NCI-H1930 (cell line): ENCODE data around the gene TMEM59.
"Not testable (repeated sequence)": the region's sequence is repeated elsewhere in the genome, so short reads cannot be mapped to it uniquely, and the experiment has no call there.

Experiments used
- DNase-seq, 2 experiments: peaks; one replicate each; lab custom pipeline; 2025; lab: John Stamatoyannopoulos, UW

The TMEM59 gene

GRCh38 chr1:54013393-54014008 lies 39.5 kb downstream of the TMEM59 start:
- no peak for DNase-seq

DNA sequence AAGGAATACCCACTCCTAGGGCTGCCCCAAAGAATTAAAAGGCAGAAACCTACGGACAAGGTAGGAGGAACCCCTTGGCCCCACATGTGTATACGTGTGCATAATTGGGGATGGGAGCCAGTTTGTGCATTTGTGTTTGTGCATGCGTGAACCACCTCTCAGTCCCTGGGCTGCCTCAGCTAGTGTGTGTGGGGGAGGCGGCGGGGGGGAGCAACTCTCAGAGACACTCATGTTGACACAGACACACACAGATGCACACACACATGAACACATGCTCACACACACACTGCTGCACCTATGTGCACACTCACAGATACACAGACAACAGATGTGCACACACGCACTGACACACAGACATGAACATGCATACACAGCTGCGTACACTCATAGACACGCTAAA lies 40.1 kb downstream of the TMEM59 start:
- DNase-seq = no peak

- no peak for DNase-seq
Observed at GRCh38 chr1:54012008-54012325, 41.0 kb downstream of the TMEM59 start.

DNA sequence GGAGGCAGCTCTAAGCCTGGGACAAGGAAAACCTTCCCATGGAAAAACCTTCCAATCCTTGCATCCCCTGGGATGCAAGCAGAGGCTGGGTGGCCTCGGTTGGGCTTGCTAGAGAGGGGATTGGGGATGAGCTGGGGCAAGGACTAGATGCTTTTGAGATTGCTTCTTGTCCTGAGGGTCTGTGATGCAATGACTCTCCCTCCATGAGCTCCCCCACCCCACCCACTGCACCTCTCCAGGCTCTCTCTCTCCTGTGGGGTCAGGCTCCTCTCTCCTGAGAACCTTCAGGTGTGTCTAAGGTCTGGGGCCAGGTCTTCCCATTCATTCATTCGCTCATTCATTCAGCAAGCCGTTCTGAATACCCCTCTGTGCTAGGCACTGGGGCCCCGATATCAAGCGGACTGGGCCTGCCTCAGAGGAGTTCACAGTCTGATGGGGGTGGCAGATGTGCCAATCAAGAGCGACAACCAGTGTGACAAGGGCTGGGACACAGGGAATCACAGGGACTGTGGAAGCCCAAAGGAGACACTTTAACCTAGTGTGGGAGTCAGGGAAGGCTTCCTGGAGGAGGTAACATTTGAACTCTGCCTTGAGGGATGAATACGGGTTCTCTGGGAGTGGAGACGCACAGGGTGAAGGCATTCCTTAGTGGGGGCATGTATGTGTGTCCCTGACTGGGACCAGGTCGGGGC lies 41.5 kb downstream of the TMEM59 start:
- no peak for DNase-seq

GRCh38 chr1:54010415-54011117 lies 42.4 kb downstream of the TMEM59 start:
- no peak for DNase-seq

DNA sequence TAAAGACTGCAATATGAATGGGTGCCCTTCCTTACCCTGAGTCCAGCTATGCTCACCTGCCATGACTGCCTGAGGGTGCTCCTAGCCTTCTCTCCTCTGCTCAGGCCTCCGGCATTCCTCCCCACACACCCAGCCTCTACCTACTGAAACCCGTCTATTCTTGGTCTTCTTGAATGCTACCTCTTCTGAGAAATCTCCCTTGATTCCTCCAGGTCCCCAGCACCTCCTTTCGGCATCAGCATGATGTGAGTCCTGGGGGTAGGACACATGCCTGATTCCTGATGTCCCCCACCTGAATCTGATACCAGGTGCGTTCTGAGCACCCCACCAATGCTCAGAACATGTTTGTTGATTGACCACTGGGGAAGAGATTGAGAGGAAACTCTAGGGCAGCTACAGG lies 43.6 kb downstream of the TMEM59 start:
- no peak for DNase-seq

DNA sequence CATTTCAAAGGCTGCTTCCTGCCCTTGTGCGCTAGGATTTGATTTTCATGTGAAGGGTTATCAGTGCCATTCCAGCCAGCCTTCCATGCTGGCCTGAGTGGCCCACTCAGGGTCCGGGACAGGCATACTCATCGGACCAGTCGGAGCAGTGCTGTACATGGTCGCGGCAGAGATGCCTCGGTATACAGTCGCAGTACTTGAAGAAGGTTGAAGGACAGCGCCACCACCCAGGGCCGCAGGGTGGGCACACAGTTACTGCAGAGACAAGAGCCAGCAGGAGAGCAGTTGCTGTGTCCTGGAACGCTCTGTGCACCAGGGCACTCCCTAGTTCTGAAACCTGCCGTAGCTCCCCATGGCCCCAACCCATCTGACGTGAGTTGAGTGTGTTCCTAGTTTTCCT lies 44.1 kb downstream of the TMEM59 start:
- DNase-seq = no peak

GRCh38 chr1:54007613-54008012 lies 45.4 kb downstream of the TMEM59 start:
- no peak for DNase-seq

DNA sequence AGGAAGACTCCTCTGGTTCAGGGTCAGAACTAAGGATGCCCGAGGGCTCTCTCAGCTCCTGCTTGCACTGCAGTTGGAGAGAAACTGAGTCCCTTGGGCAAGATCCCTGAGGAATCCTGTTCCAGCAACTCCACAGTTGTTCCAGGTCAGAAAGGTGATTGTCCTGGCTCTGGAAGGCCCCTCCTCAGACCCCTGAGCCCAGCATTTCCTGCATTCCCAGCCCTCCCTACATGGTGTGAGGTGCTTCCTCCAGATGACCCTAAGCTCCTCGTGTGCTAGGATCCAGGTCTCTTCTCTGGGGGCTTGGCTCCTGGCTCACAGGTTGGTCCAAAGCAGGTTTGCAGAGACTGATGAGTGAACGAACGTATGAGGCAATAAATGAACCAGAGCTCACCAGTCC lies 46.5 kb downstream of the TMEM59 start:
- no peak for DNase-seq

DNA sequence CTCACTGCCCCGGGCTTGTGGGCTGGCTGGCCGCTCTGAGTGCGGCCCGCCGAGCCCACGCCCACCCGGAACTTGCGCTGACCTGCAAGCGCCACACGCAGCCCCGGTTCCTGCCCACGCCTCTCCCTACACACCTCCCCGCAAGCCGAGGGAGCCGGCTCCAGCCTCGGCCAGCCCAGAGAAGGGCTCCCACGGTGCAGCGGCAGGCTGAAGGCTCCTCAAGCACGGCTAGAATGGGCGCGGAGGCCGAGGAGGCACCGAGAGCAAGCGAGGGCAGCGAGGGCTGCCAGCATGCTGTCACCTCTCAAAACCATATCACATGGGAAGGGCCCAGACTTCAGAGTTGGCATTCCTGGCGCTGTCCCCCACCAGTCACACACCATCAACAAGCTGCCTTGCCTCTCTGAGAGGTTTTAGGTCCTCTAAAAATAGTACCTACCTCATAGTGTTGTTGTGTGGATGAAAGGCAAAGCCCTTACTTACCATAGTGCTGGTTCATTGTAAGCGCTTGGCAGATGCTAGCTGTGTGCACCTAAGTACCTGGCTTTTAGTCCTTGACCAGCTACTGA lies 48.4 kb downstream of the TMEM59 start:
- no peak for DNase-seq

GRCh38 chr1:54003750-54004480 lies 49.1 kb downstream of the TMEM59 start:
- not testable (repeated sequence) for DNase-seq

GRCh38 chr1:54003249-54003646 lies 49.8 kb downstream of the TMEM59 start:
- no peak for DNase-seq

- DNase-seq = no peak
Observed at GRCh38 chr1:54002544-54003248, 50.3 kb downstream of the TMEM59 start.

DNA sequence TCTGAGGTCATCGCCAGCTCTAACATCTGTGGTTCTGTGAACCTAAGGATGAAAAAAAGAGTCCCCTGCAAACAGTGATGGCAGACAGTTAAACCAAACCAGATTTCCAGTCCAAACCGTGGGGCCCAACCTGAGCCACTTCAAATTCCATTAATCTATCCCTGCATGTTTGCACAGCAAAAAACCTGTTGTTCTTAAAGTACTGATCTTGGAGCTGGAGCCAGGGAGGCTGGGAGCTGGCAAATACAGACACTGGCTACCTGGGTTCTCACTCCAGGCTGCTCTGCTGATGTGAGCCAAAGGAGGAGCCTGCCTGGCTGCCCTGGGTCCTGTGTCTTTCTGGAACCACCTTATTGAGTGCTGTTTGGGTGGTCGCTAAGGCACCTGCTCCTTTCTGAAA lies 51.4 kb downstream of the TMEM59 start:
- DNase-seq = no peak

- no peak for DNase-seq
Observed at GRCh38 chr1:53999920-54000319, 53.1 kb downstream of the TMEM59 start.

- DNase-seq = no peak
Observed at GRCh38 chr1:53998223-53998622, 54.8 kb downstream of the TMEM59 start.

DNA sequence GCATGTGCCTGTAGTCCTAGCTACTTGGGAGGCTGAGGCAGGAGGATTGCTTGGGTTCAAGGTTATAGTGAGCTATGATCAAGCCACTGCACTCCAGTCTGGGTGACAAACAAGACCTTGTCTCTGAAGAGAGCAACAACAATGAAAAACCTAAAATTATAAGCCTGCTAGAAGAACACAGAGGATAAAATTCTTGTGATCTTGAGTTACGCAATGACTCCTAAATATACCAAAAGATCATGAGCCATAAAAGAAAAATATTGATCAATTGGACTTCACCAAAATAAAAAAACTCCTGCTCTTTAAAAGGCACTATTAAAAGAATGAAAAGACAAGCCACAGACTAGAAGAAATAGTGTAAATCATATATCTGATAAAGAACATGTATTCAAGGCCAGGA lies 57.3 kb downstream of the TMEM59 start:
- DNase-seq = no peak

- not testable (repeated sequence) for DNase-seq
Observed at GRCh38 chr1:53994516-53994915, 58.5 kb downstream of the TMEM59 start.

DNA sequence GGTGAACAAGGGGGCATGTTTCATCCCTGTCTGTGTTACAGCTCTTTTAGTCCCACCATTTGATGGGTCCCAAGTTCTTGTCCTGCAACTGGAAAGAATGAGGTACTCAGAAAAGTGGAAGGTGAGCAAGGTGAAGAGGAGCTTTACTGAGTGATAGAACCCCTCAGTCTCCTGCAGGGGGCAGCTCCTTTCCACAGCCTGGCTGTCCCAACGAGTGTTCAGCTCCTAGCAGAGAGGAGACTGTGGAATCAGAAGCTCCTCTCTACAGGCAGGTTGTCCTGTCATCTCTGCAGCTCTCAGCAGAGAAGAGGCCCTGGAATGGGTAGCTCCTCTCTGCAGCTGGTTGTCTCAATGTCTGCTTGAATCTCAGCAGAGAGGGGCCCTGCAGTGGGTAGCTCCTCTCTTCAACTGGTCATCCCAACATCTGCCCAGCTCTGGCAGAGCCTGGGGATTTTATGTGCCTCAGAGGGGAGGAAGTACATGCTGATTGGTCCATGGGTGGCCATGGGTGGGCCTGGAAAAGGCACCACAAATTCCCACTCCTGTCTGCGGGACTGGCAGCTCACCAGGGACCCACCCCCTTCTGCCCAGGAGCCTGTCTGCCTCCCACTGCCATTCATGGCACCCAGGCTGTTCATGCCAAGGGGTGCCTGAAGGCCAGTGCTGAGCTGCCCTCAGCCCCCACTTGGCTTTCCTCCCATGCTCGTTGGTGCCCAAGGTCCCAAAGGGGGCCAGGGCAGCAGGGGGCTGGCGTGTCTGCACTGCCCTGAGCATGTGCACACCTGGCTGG lies 60.7 kb downstream of the TMEM59 start:
- DNase-seq = no peak

DNA sequence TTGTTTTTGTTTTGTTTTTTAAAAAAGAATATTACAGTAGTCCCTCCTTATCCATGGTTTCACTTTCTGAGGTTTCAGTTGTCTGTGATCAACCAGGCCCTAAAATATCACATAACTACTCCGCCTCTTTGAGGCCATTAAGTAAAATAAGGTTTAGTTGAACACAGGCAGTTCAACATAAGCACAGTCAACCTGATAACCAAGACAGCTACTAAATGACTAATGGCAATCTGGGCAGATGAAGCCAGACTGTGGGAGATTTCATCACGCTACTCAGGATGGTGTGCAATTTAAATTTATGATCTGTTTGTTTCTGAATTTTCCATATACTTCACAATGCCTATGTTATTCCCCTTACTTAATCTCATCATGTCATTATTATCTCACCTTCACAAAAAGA lies 65.1 kb downstream of the TMEM59 start:
- no peak for DNase-seq

DNA sequence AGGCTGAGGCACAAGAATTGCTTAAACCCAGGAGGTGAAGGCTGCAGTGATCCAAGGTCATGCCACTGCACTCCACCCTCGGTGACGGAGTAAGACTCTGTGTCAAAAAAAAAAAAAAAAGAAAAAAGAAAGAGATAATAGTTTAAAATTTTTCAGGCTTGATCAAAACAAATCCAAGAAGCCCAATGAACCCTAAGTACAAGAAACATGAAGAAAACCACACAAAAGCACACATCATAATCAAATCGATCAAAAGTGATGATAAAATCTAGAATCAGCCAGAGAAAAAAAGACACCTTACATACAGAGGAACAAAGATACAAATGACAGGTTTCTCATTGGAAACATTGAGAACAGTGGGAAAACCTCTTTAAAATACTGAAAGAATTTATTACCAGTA lies 66.5 kb downstream of the TMEM59 start:
- no peak for DNase-seq
